Testis (tissue), 5 donors: Measurements from ENCODE around the gene SRBD1. TPM values are rescaled to one million over a fixed set of nuclear protein-coding genes. Genes with fewer than 3 reads are reported as not detected.

Experiments
- DNase-seq: peaks from one replicate; pipeline ENCODE4 v3.0.0-alpha.2; 2019
- H3K27ac ChIP-seq, 2 donors: fragments of 200-600 bp; sonication (generic); one replicate each; pipeline ENCODE4 v1.5.1; 2019
- H3K27me3 ChIP-seq: fragments of 200-600 bp; sonication (generic); one replicate; pipeline ENCODE4 v1.5.1; 2019
- H3K36me3 ChIP-seq: fragments of 200-600 bp; sonication (generic); one replicate; pipeline ENCODE4 v1.5.1; 2017; ENCODE audit warnings: low read depth; ENCODE audit errors: missing control alignments
- H3K4me1 ChIP-seq: fragments of 200-600 bp; sonication (generic); one replicate; pipeline ENCODE4 v1.5.1; 2019
- H3K4me3 ChIP-seq, 2 donors: fragments of 200-600 bp; sonication (generic); one replicate each; pipeline ENCODE4 v1.5.1; 2017 to 2019
- H3K9me3 ChIP-seq: fragments of 200-600 bp; sonication (generic); one replicate; pipeline ENCODE4 v1.5.1; 2017
- CTCF ChIP-seq, 3 experiments: fragments of 450-650 bp in 2 of 3; fragments of 200-600 bp in 1 of 3; sonication (generic) in 1 of 3; IDR thresholded peaks; one replicate each; pipeline ENCODE4 v1.5.1; 2016 to 2019; ENCODE audit warnings: antibody characterized with exemption in 3 of 3, mild to moderate bottlenecking in 2 of 3, moderate library complexity in 1 of 3
- POLR2A ChIP-seq: fragments of 450-650 bp; IDR thresholded peaks from one replicate; pipeline ENCODE4 v1.6.1; 2017; ENCODE audit warnings: antibody characterized with exemption, mild to moderate bottlenecking, moderate library complexity
- WGBS, 2 donors: methylation state at CpG; one replicate each; pipeline ENCODE4 v1.1.5; 2018; 5-methylcytosine and 5-hydroxymethylcytosine counted together
- intact Hi-C: fragments of 100-400 bp; cut with DNase I; formaldehyde crosslinking; loops from one replicate; pipeline ENCODE4 v1.15.1; 2023; ENCODE audit warnings: low total_unique reads
- long read RNA-seq, 2 donors: transcript quantifications; one replicate each; lab custom pipeline, GENCODE V29; 2026
- polyA plus RNA-seq: library from polyadenylated mRNA; stranded (reverse); fragments of 350-450 nt; fragmentation: Illumina TruSeq; extraction: RNeasy Lipid Tissue Mini Kit (QIAGEN cat#74804); gene quantifications from one replicate; pipeline ENCODE4 v1.2.3, GENCODE V29; 2014; ENCODE audit warnings: low read depth, low replicate concordance; ENCODE audit not compliant: insufficient read depth
- total RNA-seq, 2 donors: library from RNA; depleted of rRNA; stranded (reverse); fragments of >200 nt; gene quantifications; one replicate each; pipeline ENCODE4 v1.2.3, GENCODE V29; 2016

SRBD1 gene
- total RNA-seq = 10 to 100 TPM; 27.8 to 29.7 TPM
- polyA plus RNA-seq = 9.0 TPM
- long read RNA-seq, donor 1, partial matches to known transcripts = 5 of 7 reads
- long read RNA-seq, donor 1, other reads (novel, unspliced or antisense) = 0 of 7 reads
- long read RNA-seq, donor 2, partial matches to known transcripts = 0 of 2 reads
- long read RNA-seq, donor 2, other reads (novel, unspliced or antisense) = 0 of 2 reads

GRCh38 chr2:45611020-45611859 is at the start of gene SRBD1:
Gene SRBD1, minus strand, starts transcription at chr2:45611267. Its CDS starts 5,826 bp downstream, at chr2:45605441.
- Histone ChIP-seq H3K27ac (peak within 1 kb of the TSS; percentile 89 to 90), H3K9me3 (no peaks in the 10 kb centered on the region), H3K36me3 (no peaks in the 10 kb centered on the region), H3K4me1 (peaks cover 15% of the 10 kb centered on the region), H3K27me3 (no peaks in the 10 kb centered on the region), H3K4me3 (peak within 1 kb of the TSS; percentile 73 to 86)
- WGBS, 2 donors = 2 to 3% methylated on average over 44 of the region's 44 CpGs
- peak; percentile 97 for DNase-seq
- intact Hi-C loops = no loop called here
- TF ChIP-seq POLR2A (no peak), CTCF (IDR thresholded peaks at IDR 0.05) (peak in 1 of 3 experiments; percentile 2)

GRCh38 chr2:45654250-45654649 is 43.2 kb upstream of the SRBD1 start:
- intact Hi-C loops = no loop called here
- TF ChIP-seq CTCF (IDR thresholded peaks at IDR 0.05) (no peak), POLR2A (no peak)
- Histone ChIP-seq H3K9me3 (no peaks in the 10 kb centered on the region), H3K4me3 (no peak overlapping the region), H3K36me3 (no peaks in the 10 kb centered on the region), H3K27ac (no peak overlapping the region), H3K27me3 (no peaks in the 10 kb centered on the region), H3K4me1 (peaks cover 16% of the 10 kb centered on the region)
- 74 to 81% methylated on average over 3 of the region's 3 CpGs for WGBS, 2 donors
- DNase-seq = no peak

GRCh38 chr2:45653122-45653913 is 42.3 kb upstream of the SRBD1 start:
- DNase-seq = no peak
- peaks cover 18% of the 10 kb centered on the region for H3K4me1 ChIP-seq
- H3K4me3 ChIP-seq = peak overlapping the region in 1 of 2 donors; percentile 81
- intact Hi-C loops = no loop called here
- H3K9me3 ChIP-seq = no peaks in the 10 kb centered on the region
- H3K27ac ChIP-seq = no peak overlapping the region
- 58 to 66% methylated on average over 5 of the region's 5 CpGs for WGBS, 2 donors
- no peaks in the 10 kb centered on the region for H3K27me3 ChIP-seq
- no peaks in the 10 kb centered on the region for H3K36me3 ChIP-seq
- no peak for TF ChIP-seq POLR2A
- TF ChIP-seq CTCF (IDR thresholded peaks at IDR 0.05) = no peak

GRCh38 chr2:45652090-45653031 is 41.3 kb upstream of the SRBD1 start:
- intact Hi-C loops = no loop called here
- no peak for TF ChIP-seq POLR2A
- no peak for TF ChIP-seq CTCF (IDR thresholded peaks at IDR 0.05)
- WGBS, 2 donors = 0% methylated on average over 6 to 52 of the region's 53 CpGs
- Histone ChIP-seq H3K27ac (peak overlapping the region; percentile 88 to 98), H3K4me1 (peaks cover 18% of the 10 kb centered on the region), H3K4me3 (peak overlapping the region; percentile 81 to 82), H3K9me3 (no peaks in the 10 kb centered on the region), H3K27me3 (no peaks in the 10 kb centered on the region), H3K36me3 (no peaks in the 10 kb centered on the region)
- DNase-seq = peak; percentile 82
